Endothelial cell of umbilical vein (primary cell): ENCODE results near the gene CARMIL1. TPM values are rescaled to one million over a fixed set of nuclear protein-coding genes. Genes with fewer than 3 reads are reported as not detected.

ENCODE experiments used
- BruUV-seq: library from RNA; stranded (reverse); fragments of 400-500 nt; replicated peaks from 2 replicates; lab custom pipeline; 2021; lab: Mats Ljungman, UMichigan
- CTCF ChIA-PET: fragments of 300-600, 350-600 bp; sonication (Branson Sonifier 250); formaldehyde crosslinking; loops from one replicate; lab custom pipeline; 2021; ENCODE audit warnings: antibody characterized with exemption, inconsistent platforms; lab: Charles Lee
- POLR2A ChIA-PET: fragments of 300-600, 350-600 bp; sonication (Branson Sonifier 250); formaldehyde crosslinking; loops from one replicate; lab custom pipeline; 2021; ENCODE audit warnings: antibody characterized with exemption, inconsistent platforms; lab: Charles Lee
- DNase-seq: peaks from one replicate; pipeline ENCODE4 v3.0.0-alpha.2; 2011; ENCODE audit warnings: low read depth, low spot score
- FAIRE-seq: peaks from 2 replicates; lab custom pipeline; 2011; peaks lifted over from hg19 to GRCh38; lab: Jason Lieb, UNC
- H2AFZ ChIP-seq: 2 replicates; pipeline ENCODE4 v1.6.0; 2012; ENCODE audit warnings: low read depth, low read length, control low read depth, inconsistent platforms
- H3K27ac ChIP-seq: 2 replicates; pipeline ENCODE4 v1.5.1; 2011; ENCODE audit warnings: low read depth, mild to moderate bottlenecking, control low read depth, low read length, moderate library complexity; ENCODE audit not compliant: insufficient read depth
- H3K27me3 ChIP-seq, 2 experiments: 2 replicates each; pipeline versions ENCODE4 v1.6.0 to v1.6.1; 2011; ENCODE audit warnings: low read length in 2 of 2, mixed read lengths in 1 of 2; ENCODE audit not compliant: control insufficient read depth in 2 of 2, insufficient read depth in 2 of 2
- H3K36me3 ChIP-seq, 2 experiments: 2 replicates in 1 of 2; 3 replicates in 1 of 2; pipeline ENCODE4 v1.5.1; 2011; ENCODE audit warnings: low read length in 2 of 2, mild to moderate bottlenecking in 1 of 2, moderate library complexity in 1 of 2; ENCODE audit not compliant: control insufficient read depth in 2 of 2, insufficient read depth in 2 of 2; ENCODE audit errors: extremely low read depth in 1 of 2
- H3K4me1 ChIP-seq: 3 replicates; pipeline ENCODE4 v1.5.1; 2011; ENCODE audit warnings: mild to moderate bottlenecking, low read length; ENCODE audit not compliant: control insufficient read depth, insufficient read depth; ENCODE audit errors: extremely low read depth
- H3K4me2 ChIP-seq: 2 replicates; pipeline ENCODE4 v1.6.1; 2011; ENCODE audit warnings: low read length, control low read depth, mixed read lengths; ENCODE audit not compliant: insufficient read depth
- H3K4me3 ChIP-seq, 3 experiments: fragments of 200-600 bp in 1 of 3; sonication (generic), shearing (Covaris generic) in 1 of 3; replicated peaks in 1 of 3; 2 replicates each; pipeline ENCODE4 v1.5.1; 2011 to 2016; ENCODE audit warnings: control low read depth in 3 of 3, low read length in 3 of 3, mild to moderate bottlenecking in 2 of 3, inconsistent platforms in 1 of 3, low read depth in 1 of 3, moderate library complexity in 1 of 3; ENCODE audit not compliant: insufficient read depth in 1 of 3
- H3K79me2 ChIP-seq: 2 replicates; pipeline ENCODE4 v1.6.0; 2012; ENCODE audit warnings: low read length, inconsistent platforms; ENCODE audit not compliant: control insufficient read depth, insufficient read depth
- H3K9ac ChIP-seq: replicated peaks from 2 replicates; pipeline ENCODE3; 2011; ENCODE audit warnings: low read length, control low read depth; ENCODE audit not compliant: insufficient read depth; ENCODE audit errors: extremely low read depth
- H3K9me1 ChIP-seq: replicated peaks from 3 replicates; pipeline ENCODE4 v1.6.0; 2011; ENCODE audit warnings: mild to moderate bottlenecking, low read length; ENCODE audit not compliant: control insufficient read depth, insufficient read depth; ENCODE audit errors: extremely low read depth
- H3K9me3 ChIP-seq: replicated peaks from 2 replicates; pipeline ENCODE4 v1.5.1; 2012; ENCODE audit warnings: low read length, inconsistent platforms; ENCODE audit not compliant: control insufficient read depth, insufficient read depth
- H4K20me1 ChIP-seq: replicated peaks from 2 replicates; pipeline ENCODE3; 2011; ENCODE audit warnings: mild to moderate bottlenecking, low read length; ENCODE audit not compliant: control insufficient read depth, insufficient read depth; ENCODE audit errors: extremely low read depth
- EZH2 ChIP-seq: IDR thresholded peaks from 2 replicates; pipeline ENCODE4 v1.6.1; 2012; ENCODE audit warnings: borderline replicate concordance, low read depth, mild to moderate bottlenecking, moderate library complexity, low read length, inconsistent platforms; ENCODE audit not compliant: severe bottlenecking
- FOS ChIP-seq: IDR thresholded peaks from 2 replicates; pipeline ENCODE4 v1.6.1; 2011; ENCODE audit warnings: mild to moderate bottlenecking, low read length, moderate library complexity, borderline replicate concordance; ENCODE audit not compliant: insufficient read depth
- GATA2 ChIP-seq: IDR thresholded peaks from 2 replicates; pipeline ENCODE4 v1.7.0; 2011; ENCODE audit warnings: low read depth, mild to moderate bottlenecking, moderate library complexity, mixed read lengths, low read length; ENCODE audit not compliant: insufficient read length, insufficient read depth
- JUN ChIP-seq: IDR thresholded peaks from 2 replicates; pipeline ENCODE4 v1.6.1; 2011; ENCODE audit warnings: borderline replicate concordance, low read depth; ENCODE audit not compliant: insufficient read length, insufficient read depth
- MYC ChIP-seq: IDR thresholded peaks from one replicate; pipeline ENCODE4 v1.6.1; 2011; ENCODE audit warnings: mild to moderate bottlenecking, low read depth, low read length
- POLR2A ChIP-seq: IDR thresholded peaks from 2 replicates; pipeline ENCODE4 v1.6.1; 2012; ENCODE audit warnings: low read depth, mild to moderate bottlenecking, control low read depth, low read length
- POLR2AphosphoS5 ChIP-seq: IDR thresholded peaks from 2 replicates; pipeline ENCODE4 v1.6.1; 2012; ENCODE audit warnings: low read depth, mild to moderate bottlenecking, control low read depth, low read length, moderate library complexity; ENCODE audit not compliant: insufficient read depth
- dilution Hi-C: fragments of 300-500 bp; cut with MboI; formaldehyde crosslinking; loops from one replicate; pipeline ENCODE4 v1.15.0; 2019; ENCODE audit warnings: low sequenced_read_pairs; ENCODE audit not compliant: extremely low pct_ligation_motif_present
- intact Hi-C: fragments of 100-400 bp; cut with micrococcal nuclease; formaldehyde crosslinking; loops from one replicate; pipeline ENCODE4 v1.10.0; 2022
- polyA plus RNA-seq, 4 experiments: library from polyadenylated mRNA; depleted of rRNA in 3 of 4; stranded (reverse) in 3 of 4; unstranded in 1 of 4; fragments of >200 nt; gene quantifications; 2 replicates each; pipeline versions ENCODE4 v1.2.1 to v1.2.3, GENCODE V29; 2011 to 2012; ENCODE audit warnings: missing spikeins in 1 of 4
- total RNA-seq: library from RNA; stranded (reverse); gene quantifications from 2 replicates; pipeline ENCODE4 v1.2.3, GENCODE V29; 2021
- TF ChIP-seq, protein P1 (sequence below): IDR thresholded peaks from 2 replicates; pipeline ENCODE4 v1.6.1; 2011; ENCODE audit not compliant: insufficient read depth, insufficient read length
- TF ChIP-seq, protein P2 (sequence below), 2 donors: IDR thresholded peaks; 1 replicate in 1 of 2; 2 replicates in 1 of 2; pipeline ENCODE4 v1.5.1; 2011; ENCODE audit warnings: low read length in 2 of 2, mild to moderate bottlenecking in 2 of 2, moderate library complexity in 2 of 2, control low read depth in 1 of 2, inconsistent platforms in 1 of 2, low read depth in 1 of 2; ENCODE audit not compliant: insufficient read depth in 1 of 2; ENCODE audit errors: extremely low read depth in 1 of 2

The CARMIL1 gene
- total and polyA plus RNA-seq, 2 donors (not counting 3 experiments of a cell fraction or from before 2014, with no cell fraction given) = 1.3 to 8.7 TPM

DNA sequence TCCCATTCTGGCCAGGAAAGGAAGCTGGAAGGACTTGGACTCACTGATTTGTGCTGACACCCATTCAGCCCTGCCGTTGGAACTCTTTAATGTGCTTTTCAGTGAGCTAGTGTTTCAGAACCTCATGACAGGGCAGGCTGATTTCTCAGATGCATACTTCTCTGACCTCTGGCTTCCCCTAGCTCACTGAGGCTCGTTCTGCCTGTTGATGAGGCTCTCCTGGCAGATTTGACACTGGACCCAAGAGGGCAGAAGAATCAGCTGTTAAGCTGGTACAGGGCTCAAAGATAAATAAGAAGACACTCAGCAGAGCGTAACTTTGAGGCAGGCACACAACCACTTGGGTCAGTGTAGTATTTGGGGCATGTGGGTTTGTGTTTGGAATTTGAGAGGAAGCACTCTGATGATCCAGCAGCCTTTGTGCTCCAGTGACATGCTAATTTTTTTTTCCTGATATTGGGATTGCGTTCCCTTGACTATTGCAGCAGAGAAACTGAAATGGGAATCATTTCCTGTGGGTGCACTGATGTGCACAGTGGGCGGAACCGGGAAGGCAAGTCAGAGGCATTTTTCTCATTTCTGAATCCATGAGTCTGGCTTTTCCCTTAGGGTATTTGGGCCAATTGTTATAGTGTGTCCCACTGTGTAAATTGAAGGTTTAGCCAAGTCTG, 80.2 kb downstream of the CARMIL1 start:
- dilution Hi-C loops = no loop called here
- Histone ChIP-seq H3K4me3 (no peak overlapping the region), H4K20me1 (no peaks in the 10 kb centered on the region), H3K27me3 (no peaks in the 10 kb centered on the region), H3K79me2 (no peaks in the 10 kb centered on the region), H3K9me3 (no peaks in the 10 kb centered on the region), H3K4me2 (no peak overlapping the region), H3K9ac (no peak overlapping the region), H3K9me1 (peaks cover 4% of the 10 kb centered on the region), H3K27ac (no peak overlapping the region), H3K36me3 (no peaks in the 10 kb centered on the region), H3K4me1 (no peaks in the 10 kb centered on the region), H2AFZ (no peak overlapping the region)
- intact Hi-C loops = no loop called here
- FAIRE-seq (no peak), DNase-seq (no peak)
- TF ChIP-seq, protein P1, sequence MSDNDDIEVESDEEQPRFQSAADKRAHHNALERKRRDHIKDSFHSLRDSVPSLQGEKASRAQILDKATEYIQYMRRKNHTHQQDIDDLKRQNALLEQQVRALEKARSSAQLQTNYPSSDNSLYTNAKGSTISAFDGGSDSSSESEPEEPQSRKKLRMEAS = no peak
- TF ChIP-seq POLR2AphosphoS5 = no peak
- ChIA-PET CTCF (no interaction called here), POLR2A (no interaction called here)
- BruUV-seq = no TSS peak

DNA sequence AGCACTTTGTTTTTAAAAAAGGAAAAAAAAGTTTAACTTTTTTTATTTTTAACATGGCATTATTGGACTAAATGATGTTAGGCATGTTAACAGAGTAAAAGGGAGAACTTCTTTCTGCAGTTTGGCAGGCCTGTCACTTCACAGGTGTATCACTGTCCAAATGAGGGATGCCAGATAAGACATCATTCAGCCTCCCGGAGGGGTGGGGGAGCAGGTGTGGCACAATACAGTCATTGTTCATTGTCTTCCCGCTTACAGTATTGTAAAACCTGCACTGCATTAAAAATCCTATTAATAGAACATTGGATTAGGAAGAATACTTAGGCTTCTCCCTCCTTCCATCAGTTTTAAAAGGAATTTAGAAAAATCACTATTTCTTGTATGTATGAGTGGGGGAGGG, 80.7 kb downstream of the CARMIL1 start:
- no TSS peak for BruUV-seq
- intact Hi-C loops = no loop called here

More for the DNA sequence above, 80.7 kb downstream of the CARMIL1 start:
- Histone ChIP-seq H3K36me3 (no peaks in the 10 kb centered on the region), H3K9me1 (peaks cover 4% of the 10 kb centered on the region), H3K79me2 (no peaks in the 10 kb centered on the region), H3K4me1 (no peaks in the 10 kb centered on the region), H3K4me2 (no peak overlapping the region), H3K27ac (no peak overlapping the region), H3K9ac (no peak overlapping the region), H4K20me1 (no peaks in the 10 kb centered on the region), H3K9me3 (no peaks in the 10 kb centered on the region), H2AFZ (no peak overlapping the region), H3K4me3 (no peak overlapping the region), H3K27me3 (no peaks in the 10 kb centered on the region)
- TF ChIP-seq EZH2 (no peak), POLR2AphosphoS5 (no peak), MYC (no peak), GATA2 (no peak), POLR2A (no peak), JUN (no peak), FOS (no peak)
- TF ChIP-seq, protein P2, sequence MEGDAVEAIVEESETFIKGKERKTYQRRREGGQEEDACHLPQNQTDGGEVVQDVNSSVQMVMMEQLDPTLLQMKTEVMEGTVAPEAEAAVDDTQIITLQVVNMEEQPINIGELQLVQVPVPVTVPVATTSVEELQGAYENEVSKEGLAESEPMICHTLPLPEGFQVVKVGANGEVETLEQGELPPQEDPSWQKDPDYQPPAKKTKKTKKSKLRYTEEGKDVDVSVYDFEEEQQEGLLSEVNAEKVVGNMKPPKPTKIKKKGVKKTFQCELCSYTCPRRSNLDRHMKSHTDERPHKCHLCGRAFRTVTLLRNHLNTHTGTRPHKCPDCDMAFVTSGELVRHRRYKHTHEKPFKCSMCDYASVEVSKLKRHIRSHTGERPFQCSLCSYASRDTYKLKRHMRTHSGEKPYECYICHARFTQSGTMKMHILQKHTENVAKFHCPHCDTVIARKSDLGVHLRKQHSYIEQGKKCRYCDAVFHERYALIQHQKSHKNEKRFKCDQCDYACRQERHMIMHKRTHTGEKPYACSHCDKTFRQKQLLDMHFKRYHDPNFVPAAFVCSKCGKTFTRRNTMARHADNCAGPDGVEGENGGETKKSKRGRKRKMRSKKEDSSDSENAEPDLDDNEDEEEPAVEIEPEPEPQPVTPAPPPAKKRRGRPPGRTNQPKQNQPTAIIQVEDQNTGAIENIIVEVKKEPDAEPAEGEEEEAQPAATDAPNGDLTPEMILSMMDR (IDR thresholded peaks at IDR 0.05; ENCODE audit: extremely low read depth in 1 of 2, insufficient read depth in 1 of 2, low read depth in 1 of 2, low read length in 2 of 2) = no peak
- TF ChIP-seq, protein P1 = no peak
- ChIA-PET POLR2A (no interaction called here), CTCF (interaction anchor here (1.0 kb wide), 1 partner anchor 65 kb away, joined by 3 read pairs; no protein-coding TSS in a partner anchor)
- dilution Hi-C loops = no loop called here
- FAIRE-seq (no peak), DNase-seq (no peak)
